Endothelial cell of umbilical vein (primary cell): ENCODE results near the gene FCSK. TPM values are rescaled to one million over a fixed set of nuclear protein-coding genes. Genes with fewer than 3 reads are reported as not detected.
A peak's percentile ranks its signal among the peaks of the same experiment; 100 is the strongest.

Source experiments
- BruUV-seq: library from RNA; stranded (reverse); fragments of 400-500 nt; replicated peaks from 2 replicates; lab custom pipeline; 2021; lab: Mats Ljungman, UMichigan
- CTCF ChIA-PET: fragments of 300-600, 350-600 bp; sonication (Branson Sonifier 250); formaldehyde crosslinking; loops from one replicate; lab custom pipeline; 2021; ENCODE audit warnings: antibody characterized with exemption, inconsistent platforms; lab: Charles Lee
- POLR2A ChIA-PET: fragments of 300-600, 350-600 bp; sonication (Branson Sonifier 250); formaldehyde crosslinking; loops from one replicate; lab custom pipeline; 2021; ENCODE audit warnings: antibody characterized with exemption, inconsistent platforms; lab: Charles Lee
- DNase-seq: peaks from one replicate; pipeline ENCODE4 v3.0.0-alpha.2; 2011; ENCODE audit warnings: low read depth, low spot score
- FAIRE-seq: peaks from 2 replicates; lab custom pipeline; 2011; peaks lifted over from hg19 to GRCh38; lab: Jason Lieb, UNC
- H2AFZ ChIP-seq: 2 replicates; pipeline ENCODE4 v1.6.0; 2012; ENCODE audit warnings: low read depth, low read length, control low read depth, inconsistent platforms
- H3K27ac ChIP-seq: 2 replicates; pipeline ENCODE4 v1.5.1; 2011; ENCODE audit warnings: low read depth, mild to moderate bottlenecking, control low read depth, low read length, moderate library complexity; ENCODE audit not compliant: insufficient read depth
- H3K27me3 ChIP-seq, 2 experiments: 2 replicates each; pipeline versions ENCODE4 v1.6.0 to v1.6.1; 2011; ENCODE audit warnings: low read length in 2 of 2, mixed read lengths in 1 of 2; ENCODE audit not compliant: control insufficient read depth in 2 of 2, insufficient read depth in 2 of 2
- H3K36me3 ChIP-seq, 2 experiments: 2 replicates in 1 of 2; 3 replicates in 1 of 2; pipeline ENCODE4 v1.5.1; 2011; ENCODE audit warnings: low read length in 2 of 2, mild to moderate bottlenecking in 1 of 2, moderate library complexity in 1 of 2; ENCODE audit not compliant: control insufficient read depth in 2 of 2, insufficient read depth in 2 of 2; ENCODE audit errors: extremely low read depth in 1 of 2
- H3K4me1 ChIP-seq: 3 replicates; pipeline ENCODE4 v1.5.1; 2011; ENCODE audit warnings: mild to moderate bottlenecking, low read length; ENCODE audit not compliant: control insufficient read depth, insufficient read depth; ENCODE audit errors: extremely low read depth
- H3K4me2 ChIP-seq: 2 replicates; pipeline ENCODE4 v1.6.1; 2011; ENCODE audit warnings: low read length, control low read depth, mixed read lengths; ENCODE audit not compliant: insufficient read depth
- H3K4me3 ChIP-seq, 3 experiments: fragments of 200-600 bp in 1 of 3; sonication (generic), shearing (Covaris generic) in 1 of 3; replicated peaks in 1 of 3; 2 replicates each; pipeline ENCODE4 v1.5.1; 2011 to 2016; ENCODE audit warnings: control low read depth in 3 of 3, low read length in 3 of 3, mild to moderate bottlenecking in 2 of 3, inconsistent platforms in 1 of 3, low read depth in 1 of 3, moderate library complexity in 1 of 3; ENCODE audit not compliant: insufficient read depth in 1 of 3
- H3K79me2 ChIP-seq: 2 replicates; pipeline ENCODE4 v1.6.0; 2012; ENCODE audit warnings: low read length, inconsistent platforms; ENCODE audit not compliant: control insufficient read depth, insufficient read depth
- H3K9ac ChIP-seq: replicated peaks from 2 replicates; pipeline ENCODE3; 2011; ENCODE audit warnings: low read length, control low read depth; ENCODE audit not compliant: insufficient read depth; ENCODE audit errors: extremely low read depth
- H3K9me1 ChIP-seq: replicated peaks from 3 replicates; pipeline ENCODE4 v1.6.0; 2011; ENCODE audit warnings: mild to moderate bottlenecking, low read length; ENCODE audit not compliant: control insufficient read depth, insufficient read depth; ENCODE audit errors: extremely low read depth
- H3K9me3 ChIP-seq: replicated peaks from 2 replicates; pipeline ENCODE4 v1.5.1; 2012; ENCODE audit warnings: low read length, inconsistent platforms; ENCODE audit not compliant: control insufficient read depth, insufficient read depth
- H4K20me1 ChIP-seq: replicated peaks from 2 replicates; pipeline ENCODE3; 2011; ENCODE audit warnings: mild to moderate bottlenecking, low read length; ENCODE audit not compliant: control insufficient read depth, insufficient read depth; ENCODE audit errors: extremely low read depth
- FOS ChIP-seq: IDR thresholded peaks from 2 replicates; pipeline ENCODE4 v1.6.1; 2011; ENCODE audit warnings: mild to moderate bottlenecking, low read length, moderate library complexity, borderline replicate concordance; ENCODE audit not compliant: insufficient read depth
- GATA2 ChIP-seq: IDR thresholded peaks from 2 replicates; pipeline ENCODE4 v1.7.0; 2011; ENCODE audit warnings: low read depth, mild to moderate bottlenecking, moderate library complexity, mixed read lengths, low read length; ENCODE audit not compliant: insufficient read length, insufficient read depth
- JUN ChIP-seq: IDR thresholded peaks from 2 replicates; pipeline ENCODE4 v1.6.1; 2011; ENCODE audit warnings: borderline replicate concordance, low read depth; ENCODE audit not compliant: insufficient read length, insufficient read depth
- MYC ChIP-seq: IDR thresholded peaks from one replicate; pipeline ENCODE4 v1.6.1; 2011; ENCODE audit warnings: mild to moderate bottlenecking, low read depth, low read length
- POLR2A ChIP-seq: IDR thresholded peaks from 2 replicates; pipeline ENCODE4 v1.6.1; 2012; ENCODE audit warnings: low read depth, mild to moderate bottlenecking, control low read depth, low read length
- POLR2AphosphoS5 ChIP-seq: IDR thresholded peaks from 2 replicates; pipeline ENCODE4 v1.6.1; 2012; ENCODE audit warnings: low read depth, mild to moderate bottlenecking, control low read depth, low read length, moderate library complexity; ENCODE audit not compliant: insufficient read depth
- dilution Hi-C: fragments of 300-500 bp; cut with MboI; formaldehyde crosslinking; loops from one replicate; pipeline ENCODE4 v1.15.0; 2019; ENCODE audit warnings: low sequenced_read_pairs; ENCODE audit not compliant: extremely low pct_ligation_motif_present
- intact Hi-C: fragments of 100-400 bp; cut with micrococcal nuclease; formaldehyde crosslinking; loops from one replicate; pipeline ENCODE4 v1.10.0; 2022
- polyA plus RNA-seq, 4 experiments: library from polyadenylated mRNA; depleted of rRNA in 3 of 4; stranded (reverse) in 3 of 4; unstranded in 1 of 4; fragments of >200 nt; gene quantifications; 2 replicates each; pipeline versions ENCODE4 v1.2.1 to v1.2.3, GENCODE V29; 2011 to 2012; ENCODE audit warnings: missing spikeins in 1 of 4
- total RNA-seq: library from RNA; stranded (reverse); gene quantifications from 2 replicates; pipeline ENCODE4 v1.2.3, GENCODE V29; 2021
- TF ChIP-seq, protein P1 (sequence below): IDR thresholded peaks from 2 replicates; pipeline ENCODE4 v1.6.1; 2011; ENCODE audit not compliant: insufficient read depth, insufficient read length

FCSK gene
- total and polyA plus RNA-seq, 2 donors (not counting 3 experiments of a cell fraction or from before 2014, with no cell fraction given): 12.4 to 18.0 TPM

DNA sequence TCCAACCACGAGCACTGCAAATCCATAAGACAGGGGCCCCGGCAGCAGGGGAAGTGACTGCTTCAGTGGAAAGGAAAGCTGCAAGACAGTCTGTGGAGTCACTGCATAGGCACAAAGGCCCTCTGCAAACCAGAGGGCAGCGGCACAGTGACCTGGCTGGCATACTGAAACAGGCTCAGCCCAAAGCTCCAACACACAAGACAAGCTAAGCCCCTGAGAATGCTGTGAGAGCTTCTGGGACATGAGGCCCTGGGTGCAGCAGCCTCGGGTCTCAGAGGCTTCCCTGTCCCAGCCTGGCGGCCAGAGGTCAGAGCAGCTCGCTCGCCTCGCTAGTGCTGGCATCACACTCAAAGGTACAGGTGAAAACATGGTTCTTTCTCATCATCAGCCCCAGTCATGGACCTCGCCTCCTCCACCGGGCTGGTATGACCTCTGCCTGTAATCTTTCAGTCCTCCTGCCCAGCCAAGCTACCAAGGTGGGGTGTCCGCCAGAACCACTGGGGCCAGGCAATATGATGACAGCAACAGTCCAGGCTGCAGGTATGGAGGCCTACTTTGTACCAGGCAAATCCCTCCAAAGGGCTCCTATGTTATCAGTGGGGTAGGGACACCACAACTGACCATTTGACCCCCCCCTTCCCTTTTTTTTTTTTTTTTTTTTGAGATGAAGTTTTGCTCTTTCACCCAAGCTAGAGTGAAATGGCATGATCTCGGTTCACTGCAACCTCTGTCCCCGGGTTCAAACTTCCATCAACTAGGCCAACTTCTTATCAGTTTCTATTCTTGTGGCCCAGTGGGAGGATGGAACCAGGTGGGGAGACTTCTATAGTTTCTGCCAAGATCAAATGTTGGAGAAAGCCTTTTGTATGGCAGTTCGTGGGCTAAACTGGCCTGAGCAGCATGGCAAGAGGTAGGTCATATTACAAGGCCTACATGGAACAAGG, 34.7 kb upstream of the FCSK start:
- intact Hi-C loops: no loop called here
- no peak overlapping the region for H3K9ac ChIP-seq
- no peak overlapping the region for H3K4me3 ChIP-seq
- peaks cover 37% of the 10 kb centered on the region for H3K79me2 ChIP-seq
- CTCF ChIA-PET: interaction anchor here (0.8 to 1.0 kb wide), 2 partner anchors 9 to 18 kb away, joined by 3 to 4 read pairs; no protein-coding TSS in a partner anchor
- H3K9me3 ChIP-seq: no peaks in the 10 kb centered on the region
- H3K4me2 ChIP-seq: no peak overlapping the region
- H3K9me1 ChIP-seq: no peaks in the 10 kb centered on the region
- TF ChIP-seq POLR2AphosphoS5: no peak
- TF ChIP-seq GATA2: no peak
- TF ChIP-seq POLR2A: no peak
- TF ChIP-seq FOS: no peak
- no peak for TF ChIP-seq MYC
- TF ChIP-seq, protein P1, sequence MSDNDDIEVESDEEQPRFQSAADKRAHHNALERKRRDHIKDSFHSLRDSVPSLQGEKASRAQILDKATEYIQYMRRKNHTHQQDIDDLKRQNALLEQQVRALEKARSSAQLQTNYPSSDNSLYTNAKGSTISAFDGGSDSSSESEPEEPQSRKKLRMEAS: no peak
- no peak for TF ChIP-seq JUN
- H2AFZ ChIP-seq: no peak overlapping the region
- no peaks in the 10 kb centered on the region for H3K27me3 ChIP-seq
- DNase-seq (no peak), FAIRE-seq (peak; percentile 40)
- no peak overlapping the region for H3K27ac ChIP-seq
- H3K36me3 ChIP-seq: peaks cover 0 to 8% of the 10 kb centered on the region in 2 experiments
- no peaks in the 10 kb centered on the region for H4K20me1 ChIP-seq
- POLR2A ChIA-PET: interaction anchor here (0.7 kb wide), 1 partner anchor 8 kb away, joined by 3 read pairs; no protein-coding TSS in a partner anchor
- dilution Hi-C loops: no loop called here
- BruUV-seq: no TSS peak
- H3K4me1 ChIP-seq: peaks cover 21% of the 10 kb centered on the region
